ENCODE results near the gene ANKRD29.

The ANKRD29 gene

GRCh38 chr18:23586249-23587196 lies 76.2 kb downstream of the ANKRD29 start, which contains the start of gene NPC1 (continued):
- peak; percentile 74 for TF ChIP-seq PRDM10 (tag by site-specific recombination; IDR thresholded peaks at IDR 0.05)
- TF ChIP-seq ZNF654 (tag by site-specific recombination; IDR thresholded peaks at IDR 0.05; ENCODE audit: low read depth) = peak; percentile 45
- peak; percentile 84 for TF ChIP-seq KLF1 (tag by site-specific recombination; IDR thresholded peaks at IDR 0.05)
- 0 out of 2 replicates have a peak, but pooled peaks have one; percentile 15 for TF ChIP-seq ZNF660 (tag by site-specific recombination; IDR thresholded peaks at IDR 0.05)
- TF ChIP-seq ZNF112 (tag by site-specific recombination; IDR thresholded peaks at IDR 0.05) = no peak

GRCh38 chr18:23585897-23586248 lies 76.8 kb downstream of the ANKRD29 start:
- TF ChIP-seq ZNF837 (tag by site-specific recombination; IDR thresholded peaks at IDR 0.05) (no peak), ZNF292 (tag by site-specific recombination; IDR thresholded peaks at IDR 0.05; ENCODE audit: borderline replicate concordance, low read depth) (peak; percentile 2; the same call in 1 of the 2 replicates), ZBTB17 (tag by site-specific recombination; IDR thresholded peaks at IDR 0.05) (no peak), KLF9 (tag by site-specific recombination; IDR thresholded peaks at IDR 0.05; ENCODE audit: low read depth) (no peak), ZBTB7A (tag by site-specific recombination; IDR thresholded peaks at IDR 0.05; ENCODE audit: low read depth) (no peak)
- Histone ChIP-seq H3K4me1 (ENCODE audit: control insufficient read depth, insufficient read depth, low read length) (peaks cover 9% of the 10 kb centered on the region), H3K36me3 (ENCODE audit: control insufficient read depth in 2 of 2, insufficient read depth in 1 of 2, low read length in 2 of 2) (no peaks in the 10 kb centered on the region), H3K4me3 (ENCODE audit: low read depth, low read length) (peak overlapping the region; percentile 75), H3K27ac (ENCODE audit: extremely low read depth, low read depth, low read length) (peak overlapping the region; percentile 97), H3K9me3 (ENCODE audit: control insufficient read depth, insufficient read depth, low read depth, low read length) (no peaks in the 10 kb centered on the region)
- ChIA-PET CTCF (interaction anchor here (0.7 to 3.4 kb wide), 9 partner anchors 9 to 783 kb away, joined by 3 to 23 read pairs (median 3); no protein-coding TSS in a partner anchor), POLR2A (interaction anchor here (0.5 to 1.2 kb wide), 4 partner anchors 40 to 158 kb away, joined by 3 to 5 read pairs (median 3); no protein-coding TSS in a partner anchor)

GRCh38 chr18:23585007-23585871 lies 77.5 kb downstream of the ANKRD29 start:
- CTCF ChIA-PET = interaction anchor here (0.6 to 3.4 kb wide), 10 partner anchors 9 to 783 kb away, joined by 3 to 23 read pairs (median 3); no protein-coding TSS in a partner anchor
- peak overlapping the region; percentile 75 for H3K4me3 ChIP-seq (ENCODE audit: low read depth, low read length)
- peaks cover 15% of the 10 kb centered on the region for H3K4me1 ChIP-seq (ENCODE audit: control insufficient read depth, insufficient read depth, low read length)
- POLR2A ChIA-PET = interaction anchor here (0.5 to 1.5 kb wide), 5 partner anchors 11 to 159 kb away, joined by 3 to 5 read pairs (median 3); no protein-coding TSS in a partner anchor
- H3K9me3 ChIP-seq (ENCODE audit: control insufficient read depth, insufficient read depth, low read depth, low read length) = no peaks in the 10 kb centered on the region
- H3K36me3 ChIP-seq (ENCODE audit: control insufficient read depth in 2 of 2, insufficient read depth in 1 of 2, low read length in 2 of 2) = peaks cover 0 to 3% of the 10 kb centered on the region in 2 experiments; a peak in 1 of 3 replicates
- peak overlapping the region; percentile 97 for H3K27ac ChIP-seq (ENCODE audit: extremely low read depth, low read depth, low read length)
- TF ChIP-seq ZNF518A (tag by site-specific recombination; conservative IDR thresholded peaks at IDR 0.05; ENCODE audit: low read depth) (no peak), KLF10 (tag by site-specific recombination; IDR thresholded peaks at IDR 0.05) (peak; percentile 50), ZNF692 (tag by site-specific recombination; IDR thresholded peaks at IDR 0.05) (peak; percentile 91), RBAK (tag by site-specific recombination; IDR thresholded peaks at IDR 0.05) (no peak), CTCF (tag by site-specific recombination; IDR thresholded peaks at IDR 0.05) (0 out of 2 replicates have a peak, but pooled peaks have one; percentile 18)

Measured in HEK293 (cell line).